Duodenal mucosa (tissue), 2 donors: ENCODE results near the gene TMEM266.

Source experiments
- H3K27ac ChIP-seq: one replicate; pipeline ENCODE4 v1.7.0; 2013; ENCODE audit warnings: low read depth, low read length
- H3K27me3 ChIP-seq, 2 donors: one replicate each; pipeline ENCODE4 v1.7.0; 2013; ENCODE audit warnings: low read length in 2 of 2, control low read depth in 1 of 2; ENCODE audit not compliant: insufficient read depth in 2 of 2, control insufficient read depth in 1 of 2
- H3K36me3 ChIP-seq, 2 donors: one replicate each; pipeline ENCODE4 v1.7.0; 2013; ENCODE audit warnings: low read length in 2 of 2, control low read depth in 1 of 2; ENCODE audit not compliant: insufficient read depth in 2 of 2, control insufficient read depth in 1 of 2
- H3K4me1 ChIP-seq, 2 donors: one replicate each; pipeline ENCODE4 v1.7.0; 2013; ENCODE audit warnings: low read length in 2 of 2, control low read depth in 1 of 2; ENCODE audit not compliant: insufficient read depth in 2 of 2, control insufficient read depth in 1 of 2
- H3K4me3 ChIP-seq, 2 donors: one replicate each; pipeline ENCODE4 v1.7.0; 2013; ENCODE audit warnings: low read length in 2 of 2, low read depth in 1 of 2
- H3K9ac ChIP-seq, 2 donors: one replicate each; pipeline ENCODE4 v1.7.0; 2013; ENCODE audit warnings: low read length in 2 of 2, low read depth in 1 of 2
- H3K9me3 ChIP-seq, 2 donors: one replicate each; pipeline ENCODE4 v1.7.0; 2013; ENCODE audit warnings: low read length in 2 of 2, control low read depth in 1 of 2; ENCODE audit not compliant: control insufficient read depth in 1 of 2

The TMEM266 gene

DNA sequence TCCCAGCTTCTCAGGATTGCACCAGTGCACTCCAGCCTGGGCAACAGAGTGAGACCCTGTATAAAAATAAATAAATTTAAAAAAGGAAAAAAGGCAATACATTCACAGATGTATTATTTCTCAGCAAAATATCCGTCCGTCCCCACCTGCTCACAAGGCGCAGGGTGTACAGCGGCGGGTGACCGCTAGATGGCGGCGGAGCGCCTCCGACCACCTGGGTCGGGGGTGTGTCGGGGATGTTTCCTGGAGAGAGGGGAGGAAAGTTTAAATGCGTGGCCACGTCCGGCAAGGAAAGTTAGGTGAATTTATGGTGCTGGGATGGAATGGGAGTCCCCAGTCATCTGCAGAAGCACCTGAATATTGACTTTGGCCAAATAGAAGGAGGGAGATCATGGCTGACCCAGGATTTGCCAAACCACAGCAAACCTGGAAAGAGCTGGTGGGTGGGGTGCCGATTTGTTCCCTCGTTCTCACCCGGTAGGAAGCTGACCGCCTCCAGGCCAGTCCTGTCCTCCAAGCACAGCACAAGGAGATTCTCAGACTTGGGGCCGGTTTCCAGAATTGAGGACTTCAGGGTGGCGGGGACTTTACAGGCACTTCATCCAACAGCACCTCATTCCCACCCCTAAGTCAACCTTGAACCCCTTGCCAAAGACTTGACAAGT, 88.3 kb downstream of the TMEM266 start:
- Histone ChIP-seq H3K36me3 (no peaks in the 10 kb centered on the region), H3K4me1 (peaks cover 11 to 19% of the 10 kb centered on the region in 2 donors), H3K4me3 (no peak overlapping the region), H3K9ac (no peak overlapping the region), H3K27me3 (peaks cover 7 to 9% of the 10 kb centered on the region in 2 donors), H3K9me3 (no peaks in the 10 kb centered on the region), H3K27ac (no peak overlapping the region)

GRCh38 chr15:76149291-76149915, 89.6 kb downstream of the TMEM266 start:
- no peak overlapping the region for H3K4me3 ChIP-seq
- H3K9me3 ChIP-seq: no peaks in the 10 kb centered on the region
- H3K27me3 ChIP-seq: peaks cover 4% of the 10 kb centered on the region in 2 donors
- no peak overlapping the region for H3K9ac ChIP-seq
- peaks cover 11 to 19% of the 10 kb centered on the region in 2 donors for H3K4me1 ChIP-seq
- no peak overlapping the region for H3K27ac ChIP-seq
- no peaks in the 10 kb centered on the region for H3K36me3 ChIP-seq

DNA sequence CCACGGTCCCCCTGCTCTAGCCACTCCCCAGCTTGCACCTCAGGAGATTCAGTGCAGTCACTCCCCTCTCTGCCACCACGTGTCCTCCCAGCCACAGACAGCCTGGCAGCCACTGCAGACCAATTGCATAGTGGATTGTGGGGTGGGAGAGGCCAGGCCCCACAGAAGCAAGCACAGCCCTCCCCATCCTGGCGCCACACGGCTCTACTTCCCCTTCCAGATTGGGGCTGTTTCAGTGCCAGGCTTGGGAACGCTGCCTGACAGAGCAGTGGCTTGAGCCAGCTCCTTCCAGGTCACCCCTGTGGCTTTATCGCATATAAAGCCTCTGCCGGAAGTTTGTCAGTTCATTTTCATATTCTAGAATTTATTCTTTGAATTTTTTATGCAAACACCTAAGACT, 90.7 kb downstream of the TMEM266 start:
- no peaks in the 10 kb centered on the region for H3K36me3 ChIP-seq
- peaks cover 11 to 19% of the 10 kb centered on the region in 2 donors for H3K4me1 ChIP-seq
- H3K27me3 ChIP-seq: peaks cover 0 to 4% of the 10 kb centered on the region in 2 donors
- peak overlapping the region in 1 of 2 donors; percentile 10 for H3K4me3 ChIP-seq
- H3K27ac ChIP-seq: no peak overlapping the region
- H3K9me3 ChIP-seq: no peaks in the 10 kb centered on the region
- H3K9ac ChIP-seq: no peak overlapping the region

- Histone ChIP-seq H3K4me3 (peak overlapping the region in 1 of 2 donors; percentile 10), H3K36me3 (no peaks in the 10 kb centered on the region), H3K27me3 (peaks cover 0 to 4% of the 10 kb centered on the region in 2 donors), H3K4me1 (peaks cover 11 to 19% of the 10 kb centered on the region in 2 donors), H3K9ac (no peak overlapping the region), H3K27ac (no peak overlapping the region), H3K9me3 (no peaks in the 10 kb centered on the region)
Measured at GRCh38 chr15:76150971-76151598, 91.3 kb downstream of the TMEM266 start.

- H3K27ac ChIP-seq: no peak overlapping the region
- H3K4me3 ChIP-seq: no peak overlapping the region
- H3K4me1 ChIP-seq: peaks cover 11 to 19% of the 10 kb centered on the region in 2 donors
- H3K36me3 ChIP-seq: no peaks in the 10 kb centered on the region
- H3K27me3 ChIP-seq: peaks cover 0 to 4% of the 10 kb centered on the region in 2 donors
- H3K9me3 ChIP-seq: no peaks in the 10 kb centered on the region
- H3K9ac ChIP-seq: no peak overlapping the region
Measured at GRCh38 chr15:76151599-76151974, 91.8 kb downstream of the TMEM266 start.

DNA sequence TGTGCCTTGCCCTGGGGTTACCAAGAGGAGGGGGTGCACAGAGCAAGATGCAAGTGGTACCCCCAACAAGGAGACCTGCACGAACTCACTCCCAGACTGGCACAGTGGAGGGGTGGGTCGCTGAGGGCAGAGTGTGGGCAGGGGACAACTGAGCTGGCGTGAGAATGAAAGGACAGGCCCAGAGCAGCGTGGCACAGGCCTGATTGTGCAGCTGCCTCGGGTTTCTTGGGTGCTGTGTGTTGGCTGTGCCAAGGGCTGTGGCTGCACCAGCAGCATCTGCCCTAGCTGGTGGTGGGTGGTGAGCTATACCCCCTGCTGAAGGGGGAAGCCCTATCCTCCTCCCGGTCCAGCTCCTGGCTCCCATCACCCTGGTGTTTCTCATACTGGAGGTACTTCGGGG, 92.4 kb downstream of the TMEM266 start:
- Histone ChIP-seq H3K27ac (no peak overlapping the region), H3K36me3 (no peaks in the 10 kb centered on the region), H3K9me3 (no peaks in the 10 kb centered on the region), H3K27me3 (peaks cover 0 to 3% of the 10 kb centered on the region in 2 donors), H3K4me1 (peaks cover 11 to 19% of the 10 kb centered on the region in 2 donors), H3K9ac (no peak overlapping the region), H3K4me3 (no peak overlapping the region)

DNA sequence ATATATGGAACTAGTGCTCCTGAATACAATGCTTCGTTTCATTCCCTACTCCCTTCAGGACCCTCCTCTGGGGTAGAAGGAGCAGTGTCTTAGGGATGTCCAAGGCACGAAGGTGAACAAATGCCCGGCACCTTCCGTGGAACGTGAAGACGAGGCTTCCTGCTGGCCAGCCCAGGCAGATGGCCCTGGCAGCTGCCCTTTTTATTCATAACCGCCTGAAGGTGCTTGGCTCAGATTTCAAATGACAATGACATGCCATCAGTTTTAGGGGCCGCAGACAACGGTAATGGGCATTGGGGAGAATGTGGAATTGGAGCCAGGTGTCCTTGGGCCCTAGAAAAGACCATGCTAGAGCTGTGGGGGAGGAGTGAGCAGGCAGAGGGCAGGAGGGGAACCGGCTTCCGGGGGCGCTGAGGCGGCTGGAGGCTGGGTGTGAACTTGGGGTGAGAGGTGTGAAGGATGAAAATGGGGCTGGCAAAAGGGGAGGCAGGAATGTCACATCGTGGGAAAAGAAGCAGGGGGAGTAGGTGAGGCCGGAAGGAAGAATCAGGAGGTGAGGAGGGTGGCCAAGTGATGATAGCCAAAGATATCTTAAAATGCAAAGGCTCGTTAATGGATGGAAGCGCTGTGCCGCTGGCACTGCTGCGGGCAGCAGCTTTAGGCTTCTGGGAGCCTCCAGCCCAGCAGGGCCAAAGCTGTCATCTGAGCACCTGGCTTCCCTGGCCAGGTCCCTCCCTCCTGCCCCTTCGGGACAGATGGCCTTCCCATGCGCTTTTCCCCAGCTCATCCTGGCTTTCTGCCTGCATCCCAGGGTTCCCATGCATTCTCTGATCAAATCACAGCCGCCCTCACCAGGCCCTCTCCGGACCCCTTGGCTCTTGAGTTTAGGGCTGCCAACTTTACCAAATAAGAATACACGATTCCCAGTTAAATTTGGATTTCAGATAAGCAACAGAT, 93.7 kb downstream of the TMEM266 start:
- peaks cover 11 to 14% of the 10 kb centered on the region in 2 donors for H3K4me1 ChIP-seq
- no peak overlapping the region for H3K27ac ChIP-seq
- no peaks in the 10 kb centered on the region for H3K9me3 ChIP-seq
- H3K9ac ChIP-seq: no peak overlapping the region
- no peak overlapping the region for H3K4me3 ChIP-seq
- no peaks in the 10 kb centered on the region for H3K27me3 ChIP-seq
- no peaks in the 10 kb centered on the region for H3K36me3 ChIP-seq

DNA sequence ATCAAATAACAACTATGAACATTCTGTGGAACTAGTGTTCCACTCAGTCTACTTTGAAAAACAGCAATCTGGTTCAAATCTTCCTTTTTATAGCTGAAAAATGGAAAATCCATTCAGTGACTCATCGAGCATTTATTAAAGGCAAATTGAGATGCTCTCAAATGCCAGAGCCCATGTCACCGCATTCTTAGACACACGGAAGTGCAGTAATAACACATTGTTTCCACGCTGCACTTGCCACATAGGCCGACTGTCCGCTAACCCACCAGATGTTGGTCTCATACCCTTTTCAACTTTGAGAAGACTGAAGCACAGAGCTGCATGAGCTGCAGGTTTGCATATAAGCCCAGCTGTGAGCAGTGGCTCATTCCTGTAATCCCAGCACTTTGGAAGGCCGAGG, 95.9 kb downstream of the TMEM266 start:
- Histone ChIP-seq H3K36me3 (no peaks in the 10 kb centered on the region), H3K4me3 (no peak overlapping the region), H3K27me3 (no peaks in the 10 kb centered on the region), H3K4me1 (peaks cover 2 to 4% of the 10 kb centered on the region in 2 donors), H3K9me3 (no peaks in the 10 kb centered on the region), H3K27ac (no peak overlapping the region), H3K9ac (no peak overlapping the region)

- no peaks in the 10 kb centered on the region for H3K27me3 ChIP-seq
- peaks cover 0 to 7% of the 10 kb centered on the region in 2 donors for H3K4me1 ChIP-seq
- H3K9me3 ChIP-seq: no peaks in the 10 kb centered on the region
- no peak overlapping the region for H3K4me3 ChIP-seq
- no peaks in the 10 kb centered on the region for H3K36me3 ChIP-seq
- H3K27ac ChIP-seq: no peak overlapping the region
- no peak overlapping the region for H3K9ac ChIP-seq
Measured at GRCh38 chr15:76158226-76158625, 98.4 kb downstream of the TMEM266 start.
